Measurements from ENCODE around the gene TEAD2. TPM values are rescaled to one million over a fixed set of nuclear protein-coding genes. Genes with fewer than 3 reads are reported as not detected.

TEAD2 gene
- total RNA-seq, 2 experiments from 2014 or later = not detected

- ATAC-seq (no peak), DNase-seq (no peak)
- ChIA-PET POLR2A (no interaction called here), CTCF (no interaction called here)
- Mint-ChIP-seq H3K9me3 (ENCODE audit: insufficient read depth) (no peaks in the 10 kb centered on the region), H3K4me3 (no peak overlapping the region), H3K27me3 (ENCODE audit: low read depth) (no peaks in the 10 kb centered on the region), H3K4me1 (ENCODE audit: low read depth) (no peaks in the 10 kb centered on the region), H3K36me3 (ENCODE audit: low read depth) (no peaks in the 10 kb centered on the region), H3K27ac (no peak overlapping the region)
These were observed 67.8 kb downstream of the TEAD2 start for GRCh38 chr19:49294401-49294800.

Small RNAs within 50 kb of the gene (microRNA-seq; reads per million reads assigned to microRNA genes)
- gene MIR4324 = not detected

Other genes starting within 250 kb of the TEAD2 start
- gene LIN7B, start 248.0 kb downstream of the TEAD2 start, total RNA-seq = 1 to 10 TPM; 3.7 to 6.3 TPM
- gene C19orf73, start 243.3 kb downstream of the TEAD2 start, total RNA-seq = 1 to 10 TPM in 1 of 2 experiments, under 1 TPM in 1; 0.92 to 1.0 TPM
- 1 to 10 TPM; 1.8 to 2.2 TPM for gene PPFIA3, start 242.9 kb downstream of the TEAD2 start, total RNA-seq
- not detected for gene HRC, start 207.0 kb downstream of the TEAD2 start, total RNA-seq
- not detected for gene TRPM4, start 204.6 kb downstream of the TEAD2 start, total RNA-seq
- gene SLC6A16, start 37.2 kb downstream of the TEAD2 start, total RNA-seq = 1 to 10 TPM; 3.4 to 3.5 TPM
- 100 to 1,000 TPM; 162 to 176 TPM for gene CD37, start 27.0 kb downstream of the TEAD2 start, total RNA-seq
- not detected for gene DKKL1, start 1.5 kb upstream of the TEAD2 start, total RNA-seq
- gene KASH5, start 25.8 kb upstream of the TEAD2 start, total RNA-seq = not detected
- not detected for gene PTH2, start 61.0 kb upstream of the TEAD2 start, total RNA-seq
- gene GFY, start 63.0 kb upstream of the TEAD2 start, total RNA-seq = not detected
- under 1 TPM in 1 of 2 experiments, not detected in 1; 0.16 TPM for gene SLC17A7, start 79.1 kb upstream of the TEAD2 start, total RNA-seq
- gene PIH1D1, start 89.4 kb upstream of the TEAD2 start, total RNA-seq = 100 to 1,000 TPM; 128 to 129 TPM
- gene ALDH16A1, start 90.8 kb upstream of the TEAD2 start, total RNA-seq = 10 to 100 TPM; 36.6 to 37.5 TPM
- gene FLT3LG, start 111.8 kb upstream of the TEAD2 start, total RNA-seq = 100 to 1,000 TPM; 280 to 297 TPM
- 1,000 to 10,000 TPM; 1,992 to 2,019 TPM for gene RPL13A, start 125.2 kb upstream of the TEAD2 start, total RNA-seq
- gene RPS11, start 134.0 kb upstream of the TEAD2 start, total RNA-seq = 1,000 to 10,000 TPM; 2,117 to 2,361 TPM
- gene FCGRT, start 150.2 kb upstream of the TEAD2 start, total RNA-seq = 1 to 10 TPM; 7.5 to 8.4 TPM
- 1 to 10 TPM; 1.9 to 2.8 TPM for gene RCN3, start 165.6 kb upstream of the TEAD2 start, total RNA-seq
- 100 to 1,000 TPM; 147 to 159 TPM for gene NOSIP, start 218.1 kb upstream of the TEAD2 start, total RNA-seq
- gene PRRG2, start 218.9 kb upstream of the TEAD2 start, total RNA-seq = 1 to 10 TPM; 1.5 to 1.9 TPM
- gene PRR12, start 228.8 kb upstream of the TEAD2 start, total RNA-seq = 10 to 100 TPM; 39.4 to 39.9 TPM